ENCODE measurements around the gene ACTR8. TPM values are rescaled to one million over a fixed set of nuclear protein-coding genes. Genes with fewer than 3 reads are reported as not detected.

The ACTR8 gene
- total and polyA plus RNA-seq, 2 of the 13 experiments (the other 11 are each of a cell fraction or from before 2014, with no cell fraction given): 15.5 to 29.0 TPM

DNA sequence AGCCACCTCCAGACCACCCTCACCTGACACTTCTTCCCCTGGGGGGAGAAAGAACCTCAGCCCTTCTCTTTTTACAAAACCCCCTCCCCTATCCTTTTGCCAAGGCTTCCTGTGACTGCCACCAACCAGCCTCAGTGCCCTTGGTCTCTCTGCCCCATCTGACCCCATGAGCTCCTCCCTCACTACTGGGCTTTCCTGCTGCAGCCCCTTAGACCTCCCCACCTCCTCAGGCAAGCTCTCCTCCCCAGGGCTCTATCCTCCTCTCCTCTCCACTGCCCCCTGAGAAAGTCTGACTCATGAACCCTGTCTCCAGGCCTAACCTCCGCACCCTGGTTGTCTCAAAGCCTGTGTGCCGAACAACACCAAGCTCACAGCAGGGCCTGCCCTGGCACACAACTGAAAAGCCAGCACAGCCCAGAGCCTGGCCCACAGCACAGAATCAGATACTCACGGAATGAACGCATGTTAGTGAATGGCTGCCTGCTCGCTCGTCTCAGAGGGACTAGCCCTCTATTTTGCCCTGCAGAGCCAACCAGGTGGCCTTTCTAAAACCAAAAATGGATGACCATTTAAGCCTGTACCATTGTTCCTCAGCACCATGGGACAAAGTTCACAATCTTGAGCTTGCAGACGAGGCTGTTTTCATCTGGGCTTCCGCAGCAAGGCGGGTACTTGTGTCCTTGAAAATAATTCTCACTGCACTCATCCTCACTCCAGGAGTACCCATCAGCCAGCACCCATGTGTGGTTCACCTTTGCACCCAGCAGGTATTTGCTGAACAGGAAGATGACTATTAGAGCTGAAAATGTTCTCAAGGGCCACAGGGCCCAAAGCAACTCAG, 37.5 kb downstream of the ACTR8 start (continued):
- TF ChIP-seq AFF4 (CRISPR knock-in tag; IDR thresholded peaks at IDR 0.05) (no peak; the same call in none of the 2 replicates), NCOR1 (IDR thresholded peaks at IDR 0.05; ENCODE audit: borderline replicate concordance, low read length) (peak; percentile 83), GPBP1L1 (CRISPR knock-in tag; IDR thresholded peaks at IDR 0.05) (no peak), HHEX (CRISPR knock-in tag; IDR thresholded peaks at IDR 0.05) (no peak), ZNF503 (CRISPR knock-in tag; IDR thresholded peaks at IDR 0.05) (peak; percentile 40; the same call in 1 of the 2 replicates), ZBTB46 (CRISPR knock-in tag; IDR thresholded peaks at IDR 0.05; ENCODE audit: borderline replicate concordance) (no peak), ZNF512 (CRISPR knock-in tag; IDR thresholded peaks at IDR 0.05) (no peak)
- TF ChIP-seq, protein P1, sequence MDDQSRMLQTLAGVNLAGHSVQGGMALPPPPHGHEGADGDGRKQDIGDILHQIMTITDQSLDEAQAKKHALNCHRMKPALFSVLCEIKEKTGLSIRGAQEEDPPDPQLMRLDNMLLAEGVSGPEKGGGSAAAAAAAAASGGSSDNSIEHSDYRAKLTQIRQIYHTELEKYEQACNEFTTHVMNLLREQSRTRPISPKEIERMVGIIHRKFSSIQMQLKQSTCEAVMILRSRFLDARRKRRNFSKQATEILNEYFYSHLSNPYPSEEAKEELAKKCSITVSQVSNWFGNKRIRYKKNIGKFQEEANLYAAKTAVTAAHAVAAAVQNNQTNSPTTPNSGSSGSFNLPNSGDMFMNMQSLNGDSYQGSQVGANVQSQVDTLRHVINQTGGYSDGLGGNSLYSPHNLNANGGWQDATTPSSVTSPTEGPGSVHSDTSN (CRISPR knock-in tag; IDR thresholded peaks at IDR 0.05; ENCODE audit: borderline replicate concordance): no peak
- TF ChIP-seq, protein P2, sequence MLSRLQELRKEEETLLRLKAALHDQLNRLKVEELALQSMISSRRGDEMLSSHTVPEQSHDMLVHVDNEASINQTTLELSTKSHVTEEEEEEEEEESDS (CRISPR knock-in tag; IDR thresholded peaks at IDR 0.05; ENCODE audit: borderline replicate concordance): no peak

Measured in HepG2 (cell line).